Measurements from ENCODE around the gene COL19A1.

COL19A1 gene

DNA sequence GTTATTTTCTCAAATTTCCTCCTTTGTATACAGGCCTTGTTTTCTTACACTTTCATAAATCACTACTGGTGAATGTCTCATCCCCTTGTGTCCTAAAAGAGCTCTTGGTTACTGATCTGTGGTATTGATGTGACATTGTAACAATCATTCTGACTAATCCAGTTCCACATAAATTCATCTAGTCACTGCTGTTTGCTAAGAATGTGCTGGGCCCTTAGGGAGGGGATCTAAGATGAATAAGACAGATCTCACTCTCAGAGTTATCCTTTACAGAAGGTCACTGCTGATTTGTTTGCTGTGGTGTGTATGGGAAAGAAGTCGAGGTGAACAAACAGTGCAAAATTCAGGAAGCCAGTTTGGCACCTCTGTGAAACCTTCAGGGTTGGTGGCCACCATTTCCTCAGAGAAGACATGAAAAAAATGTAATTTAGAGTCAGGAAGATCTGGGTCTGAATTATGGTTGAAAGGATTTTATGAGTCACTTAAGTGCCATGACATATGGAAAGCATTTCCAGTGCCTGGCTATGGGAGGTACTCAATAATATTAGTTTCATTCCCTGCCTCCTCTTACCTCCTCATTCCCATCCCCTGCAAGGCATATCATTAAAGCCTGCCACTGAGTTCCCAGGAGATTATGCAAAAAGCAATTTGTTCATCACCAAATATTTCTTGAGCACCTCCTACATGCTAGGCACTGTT, 314.7 kb downstream of the COL19A1 start:
- no peak for DNase-seq

DNA sequence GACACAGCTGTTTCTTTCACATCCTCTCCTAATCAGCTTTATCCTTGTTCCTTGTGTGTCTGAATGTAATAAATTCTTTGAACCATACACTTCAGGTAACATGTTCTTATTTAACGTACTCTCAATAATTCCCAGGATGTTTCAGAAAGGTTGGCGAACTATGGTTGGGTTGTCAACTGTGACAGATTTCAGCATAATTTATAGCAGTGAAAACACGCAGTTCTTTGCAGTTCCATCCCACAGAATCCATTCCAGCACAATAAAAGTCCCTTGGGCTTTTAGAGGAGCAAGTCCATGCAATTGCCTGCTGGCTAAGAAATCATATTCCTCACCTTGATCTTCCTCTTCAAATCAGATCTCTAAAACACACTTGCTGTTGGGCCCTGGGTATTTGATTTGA, 317.2 kb downstream of the COL19A1 start:
- no peak for DNase-seq

GRCh38 chr6:70184723-70185122, 318.4 kb downstream of the COL19A1 start:
- DNase-seq: no peak

- DNase-seq: no peak
These were observed 320.1 kb downstream of the COL19A1 start for GRCh38 chr6:70186461-70186860.

- DNase-seq: no peak
These were observed 321.8 kb downstream of the COL19A1 start for GRCh38 chr6:70188202-70188601.

DNA sequence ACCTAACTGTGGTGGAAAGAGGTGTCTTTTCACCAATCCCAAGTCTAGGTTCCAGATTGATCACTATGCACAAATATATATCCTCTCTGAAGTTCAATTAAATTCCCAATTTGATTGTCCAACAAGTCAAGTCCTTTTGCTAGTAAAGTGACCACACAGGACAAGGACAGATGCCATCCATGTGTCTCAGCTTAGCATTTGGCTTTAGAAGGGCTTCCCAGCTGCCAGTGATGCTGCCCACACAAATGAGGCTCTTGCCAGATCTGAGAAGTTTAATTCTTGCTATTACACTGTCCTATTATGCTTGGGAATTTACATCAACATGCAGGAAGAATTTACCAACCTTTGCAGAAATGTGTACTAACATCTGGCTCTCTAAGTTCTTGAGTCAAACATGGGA, 328.1 kb downstream of the COL19A1 start:
- no peak for DNase-seq

DNA sequence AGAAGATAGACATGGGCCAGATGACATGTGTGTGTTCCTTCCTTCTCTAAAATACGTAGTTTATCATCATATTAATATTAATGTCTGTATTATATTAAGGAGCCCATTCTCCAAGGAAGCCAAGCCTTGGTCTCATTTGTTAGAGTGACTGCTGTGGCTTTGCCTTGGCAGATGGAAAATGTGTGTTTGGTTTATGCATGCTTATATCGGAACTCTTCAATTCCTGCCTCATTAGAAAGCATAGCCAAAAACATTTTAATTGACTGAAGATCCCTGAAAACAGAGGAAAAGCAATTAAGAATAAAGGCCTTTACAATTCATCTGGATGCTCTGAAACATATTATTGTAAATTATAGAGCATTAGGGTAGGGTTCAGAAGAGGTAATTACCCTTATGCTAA, 330.2 kb downstream of the COL19A1 start:
- no peak for DNase-seq

GRCh38 chr6:70198785-70199184, 332.4 kb downstream of the COL19A1 start:
- no peak for DNase-seq

DNA sequence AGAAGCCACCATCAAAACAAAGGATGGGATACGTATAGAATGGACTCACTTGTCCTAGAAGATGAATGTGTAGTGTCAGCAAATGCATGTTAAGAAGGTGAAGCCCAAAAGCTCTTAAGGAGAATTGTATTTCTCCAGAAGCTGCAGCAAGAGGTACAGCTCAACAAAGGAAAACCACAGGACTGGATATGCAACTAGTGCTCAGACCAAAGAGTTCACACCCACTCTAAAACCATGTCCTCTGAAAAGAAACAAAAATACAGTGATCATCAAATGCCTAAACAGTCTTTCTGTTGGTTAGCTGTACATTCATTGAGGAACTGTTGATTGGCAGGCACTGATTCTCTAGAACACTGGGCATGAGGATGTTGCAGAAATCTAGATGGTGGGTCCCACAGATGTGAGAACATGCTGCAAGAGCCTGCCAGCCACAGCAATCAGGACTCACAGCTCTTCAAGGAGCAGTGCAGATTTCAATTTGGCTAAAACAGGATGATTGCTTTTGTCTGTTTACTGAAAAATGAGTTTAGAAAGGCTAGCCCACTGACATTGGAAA, 342.0 kb downstream of the COL19A1 start:
- DNase-seq: no peak

DNA sequence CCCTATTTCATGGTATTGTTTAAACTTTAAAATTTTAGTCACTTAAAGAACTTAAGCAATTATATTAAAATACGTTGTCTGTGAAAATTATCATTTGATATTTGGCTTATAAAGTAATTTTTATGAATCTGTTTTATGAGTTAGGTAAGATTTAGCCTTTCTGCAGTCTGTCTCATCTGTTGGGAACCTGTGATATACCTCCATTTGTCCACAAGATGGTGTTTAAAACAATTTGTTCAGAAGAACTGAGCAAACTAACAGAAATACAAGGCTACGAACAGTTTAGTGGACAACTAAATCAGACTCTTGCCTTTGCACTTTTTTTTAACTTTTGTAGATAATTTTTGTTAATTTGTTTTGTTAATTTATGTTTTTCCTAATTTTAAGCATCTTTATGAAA, 344.1 kb downstream of the COL19A1 start:
- DNase-seq: no peak

DNA sequence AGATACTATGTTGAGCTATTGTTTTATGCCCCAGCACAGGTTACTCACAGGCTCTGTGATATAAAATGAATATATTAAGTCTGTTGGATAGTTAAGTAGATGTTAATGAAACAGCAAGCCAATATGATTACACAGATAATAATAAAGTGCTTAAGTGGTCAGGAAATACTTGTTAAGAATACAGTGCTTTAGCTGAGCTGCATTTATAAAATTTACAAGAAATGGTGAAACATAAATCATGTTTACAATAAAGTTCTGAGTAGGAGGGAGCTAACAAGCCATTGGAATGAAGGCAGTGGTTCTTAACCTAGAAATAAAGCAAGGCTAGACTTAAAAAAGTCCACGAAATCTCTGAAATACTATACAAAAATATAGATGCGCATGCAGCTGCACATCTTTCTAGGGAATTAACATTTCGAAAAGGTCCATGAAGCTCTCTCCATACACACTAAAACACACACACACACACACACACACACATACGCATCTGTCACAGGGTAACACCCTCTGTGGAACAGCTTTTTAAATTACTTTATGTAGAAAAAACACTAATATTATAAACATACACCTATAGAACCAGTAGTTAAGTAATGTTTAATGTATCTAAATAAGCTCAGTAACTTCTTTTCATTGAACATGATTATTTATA, 349.2 kb downstream of the COL19A1 start:
- no peak for DNase-seq

DNA sequence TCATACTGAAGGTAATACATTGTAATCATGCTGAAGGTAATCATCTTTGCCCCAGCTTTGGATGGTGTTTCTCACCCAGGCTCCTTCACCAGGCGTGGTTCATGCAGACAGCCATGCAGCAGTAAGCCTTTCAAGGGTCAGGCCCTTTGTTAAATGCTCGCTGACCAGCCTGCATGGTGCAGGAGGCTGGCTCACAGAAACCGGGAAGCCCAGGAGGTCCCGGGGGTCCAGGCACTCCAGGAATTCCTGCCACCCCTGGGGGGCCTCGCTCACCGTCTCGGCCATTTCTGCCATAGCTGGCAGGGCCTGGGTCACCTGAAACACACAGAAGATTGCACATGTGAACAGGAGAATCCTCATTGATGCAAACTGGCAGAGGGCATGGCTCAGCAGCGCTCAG, 350.4 kb downstream of the COL19A1 start:
- DNase-seq: no peak

DNA sequence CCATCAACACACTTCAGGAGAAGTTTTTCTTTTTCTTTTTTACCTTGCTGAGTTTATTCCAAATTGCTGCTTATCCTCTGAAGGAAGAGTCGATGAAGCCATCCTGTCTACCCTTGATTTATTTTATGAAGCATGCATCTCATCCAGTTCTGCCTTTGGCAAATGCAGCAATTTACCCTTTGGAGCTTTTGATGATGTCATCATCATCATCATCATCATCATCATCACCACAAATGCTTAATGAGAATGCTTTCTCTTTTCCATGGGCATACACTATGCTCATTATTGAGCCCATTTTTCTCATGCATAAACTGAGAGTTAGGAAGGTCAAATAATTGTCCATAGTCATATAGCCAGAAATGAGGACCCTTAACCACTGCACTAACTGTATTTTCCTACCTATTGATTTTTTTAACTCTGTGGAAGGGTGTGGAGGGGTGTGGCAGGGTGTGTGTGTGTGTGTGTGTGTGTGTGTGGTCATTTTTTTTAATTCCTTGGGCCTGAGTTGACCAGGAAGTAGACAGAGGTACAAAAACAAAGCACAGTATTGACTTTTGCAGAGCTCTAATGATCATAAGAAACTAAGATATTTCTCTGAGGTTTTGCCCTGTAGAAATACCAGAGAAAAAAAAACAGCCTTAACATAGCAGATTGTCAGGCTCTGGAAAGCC, 353.7 kb downstream of the COL19A1 start:
- no peak for DNase-seq

GRCh38 chr6:70221025-70221714, 354.8 kb downstream of the COL19A1 start:
- peak; percentile 27 for DNase-seq

DNA sequence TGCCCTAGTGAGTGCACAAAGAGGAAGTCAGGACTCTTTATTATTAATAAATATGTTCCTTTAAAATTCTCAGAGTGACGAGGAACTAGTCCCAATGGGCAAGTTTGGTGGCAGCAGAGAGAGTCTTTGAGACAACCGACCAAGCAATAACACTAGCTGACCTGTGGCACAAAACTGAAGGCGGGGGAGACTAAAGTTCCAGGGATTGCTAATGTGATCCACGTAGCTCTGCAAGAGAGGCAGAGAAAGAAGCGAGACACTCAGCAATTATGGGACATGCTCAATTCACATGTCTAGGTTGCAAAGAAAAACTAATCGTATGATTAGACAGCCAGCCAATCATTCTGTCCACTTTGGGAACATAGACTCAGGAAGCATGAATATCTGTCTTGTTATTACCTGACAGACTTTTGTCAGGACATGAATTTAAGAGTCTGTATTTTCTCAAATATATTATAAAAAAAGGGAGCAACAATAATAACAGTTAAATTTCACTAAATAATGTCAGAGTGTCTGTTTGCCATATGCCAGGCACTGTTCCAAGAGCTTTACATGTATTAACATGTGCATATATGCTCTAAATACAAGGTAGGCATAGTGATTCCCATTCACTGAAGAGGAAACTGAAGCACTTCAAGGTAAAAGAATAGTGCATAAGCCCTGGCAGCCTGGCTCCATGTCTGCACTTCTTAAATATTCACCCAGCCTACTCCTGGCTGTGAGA, 355.5 kb downstream of the COL19A1 start:
- DNase-seq: no peak

- DNase-seq: no peak
These were observed 356.0 kb downstream of the COL19A1 start for GRCh38 chr6:70222439-70222749.

DNA sequence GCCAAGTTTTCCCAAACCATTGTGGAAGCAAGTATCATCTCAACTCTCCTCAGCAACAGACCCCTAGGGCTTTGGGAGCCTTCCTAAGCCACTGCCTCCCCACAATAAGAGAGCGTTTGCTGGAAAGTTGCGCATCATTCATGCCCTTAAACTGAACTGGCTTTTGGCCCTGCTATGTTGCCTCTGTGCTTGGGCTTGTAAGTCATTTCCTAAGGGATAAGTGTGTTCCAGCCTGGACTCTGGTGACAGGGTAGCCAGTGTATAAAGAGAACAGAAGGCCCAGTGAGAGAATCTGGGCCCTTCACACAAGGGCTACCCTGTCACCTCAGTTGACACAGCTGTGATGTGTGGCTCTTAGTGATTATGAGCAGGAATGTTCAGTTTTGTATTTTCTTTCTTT, 358.7 kb downstream of the COL19A1 start:
- no peak for DNase-seq

- DNase-seq: no peak
These were observed 365.0 kb downstream of the COL19A1 start for GRCh38 chr6:70231311-70231710.

GRCh38 chr6:70234561-70235236, 368.3 kb downstream of the COL19A1 start:
- no peak for DNase-seq

DNA sequence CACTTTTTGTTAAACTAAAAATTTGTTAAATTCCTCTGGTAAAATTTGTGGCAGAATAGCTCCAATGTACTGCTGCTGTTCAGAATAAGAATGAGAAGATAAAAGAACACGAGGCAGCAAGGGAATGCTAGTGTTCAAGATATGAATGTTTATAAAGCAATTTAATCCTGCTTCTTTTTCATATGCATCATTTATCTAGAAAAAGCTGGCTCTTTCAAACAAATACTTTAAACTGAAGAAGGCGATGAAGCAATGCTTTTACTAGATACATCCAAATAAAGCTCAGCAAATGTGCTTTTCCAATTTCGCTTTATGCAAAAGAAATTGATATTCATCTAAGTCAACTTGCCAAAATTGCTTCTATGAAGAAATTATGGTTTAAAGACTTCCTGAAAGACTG, 370.0 kb downstream of the COL19A1 start:
- no peak for DNase-seq

DNA sequence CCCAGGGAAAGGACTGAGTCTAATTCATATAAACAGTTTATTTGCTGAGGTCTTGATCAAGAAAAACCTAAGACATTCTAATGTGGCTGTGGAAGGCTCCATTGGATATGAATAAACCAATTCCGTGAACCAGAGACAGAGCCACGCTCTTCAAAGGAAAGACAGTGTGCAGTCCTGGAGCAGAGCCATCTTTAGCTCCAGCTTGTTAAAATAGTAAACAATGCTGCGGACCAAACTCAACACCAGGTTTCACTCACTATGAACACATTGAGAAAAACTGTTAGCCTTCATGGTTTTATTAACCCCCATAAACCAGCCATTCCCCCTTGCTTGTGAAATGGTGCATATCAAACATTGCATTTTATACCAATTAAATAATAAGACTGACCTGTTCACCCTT, 374.7 kb downstream of the COL19A1 start:
- DNase-seq: no peak

- DNase-seq: no peak
These were observed 375.6 kb downstream of the COL19A1 start for GRCh38 chr6:70241991-70242420.
